Kidney epithelial cell (primary cell): Measurements from ENCODE around the gene SLC36A1. TPM values are rescaled to one million over a fixed set of nuclear protein-coding genes. Genes with fewer than 3 reads are reported as not detected.
"Not testable (repeated sequence)": the region's sequence is repeated elsewhere in the genome, so short reads cannot be mapped to it uniquely, and the experiment has no call there.

Experiments
- DNase-seq: peaks from one replicate; pipeline ENCODE4 v3.0.0-alpha.2; 2010; ENCODE audit warnings: low read depth
- H3K27me3 ChIP-seq: 2 replicates; pipeline ENCODE4 v1.6.0; 2011; ENCODE audit warnings: low read length; ENCODE audit not compliant: control insufficient read depth, insufficient read depth
- H3K36me3 ChIP-seq: 2 replicates; pipeline ENCODE4 v1.5.1; 2011; ENCODE audit warnings: low read length; ENCODE audit not compliant: control insufficient read depth, insufficient read depth
- H3K4me3 ChIP-seq: 2 replicates; pipeline ENCODE4 v1.5.1; 2011; ENCODE audit warnings: low read depth, mild to moderate bottlenecking, control low read depth, low read length
- total RNA-seq: library from RNA; depleted of rRNA; stranded (reverse); fragments of >200 nt; gene quantifications from 2 replicates; pipeline ENCODE4 v1.2.3, GENCODE V29; 2015
- TF ChIP-seq, protein P1 (sequence below): IDR thresholded peaks from 2 replicates; pipeline ENCODE4 v1.5.1; 2011; ENCODE audit warnings: mild to moderate bottlenecking, moderate library complexity, low read length, control low read depth, inconsistent platforms; ENCODE audit not compliant: insufficient read depth, poor library complexity, severe bottlenecking

SLC36A1 gene
- total RNA-seq, 1 donor from 2014 or later = 13.8 TPM

DNA sequence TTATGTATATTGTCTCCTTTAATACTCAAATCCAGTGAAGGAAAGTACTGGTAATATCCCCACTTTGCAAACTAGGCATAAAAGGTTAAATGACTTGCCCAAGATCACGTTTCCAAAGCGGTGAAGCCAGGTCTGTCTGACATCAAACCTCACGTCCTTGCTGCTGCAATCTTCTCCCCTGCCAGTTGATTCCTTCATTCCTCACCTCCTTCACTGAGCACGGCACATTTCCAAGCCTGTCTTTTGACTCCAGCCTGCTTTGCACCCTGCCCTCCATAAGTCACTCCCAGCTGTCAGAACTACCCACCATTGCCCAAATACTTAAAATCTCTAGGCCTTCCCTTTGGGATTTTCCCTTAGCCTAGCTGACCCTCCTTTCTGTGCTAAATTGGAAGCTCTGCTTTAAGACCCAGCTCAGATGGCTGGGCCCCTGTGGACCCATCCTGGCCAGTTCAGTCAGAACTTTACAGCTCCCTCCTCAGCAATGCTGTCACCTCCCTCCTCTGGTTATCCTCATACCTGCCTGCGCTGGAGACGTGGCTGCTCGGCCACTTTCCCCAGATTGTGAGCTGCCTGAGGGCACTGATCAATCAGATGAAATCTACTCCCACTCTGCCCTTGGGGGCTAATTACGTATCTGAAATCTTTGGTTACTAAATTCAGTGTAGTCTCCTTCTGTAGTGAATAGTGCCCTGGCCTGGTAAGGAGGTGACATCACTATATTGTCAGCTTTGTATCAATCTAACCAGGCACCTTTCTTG lies 51.2 kb downstream of the SLC36A1 start:
- no peaks in the 10 kb centered on the region for H3K36me3 ChIP-seq
- TF ChIP-seq, protein P1, sequence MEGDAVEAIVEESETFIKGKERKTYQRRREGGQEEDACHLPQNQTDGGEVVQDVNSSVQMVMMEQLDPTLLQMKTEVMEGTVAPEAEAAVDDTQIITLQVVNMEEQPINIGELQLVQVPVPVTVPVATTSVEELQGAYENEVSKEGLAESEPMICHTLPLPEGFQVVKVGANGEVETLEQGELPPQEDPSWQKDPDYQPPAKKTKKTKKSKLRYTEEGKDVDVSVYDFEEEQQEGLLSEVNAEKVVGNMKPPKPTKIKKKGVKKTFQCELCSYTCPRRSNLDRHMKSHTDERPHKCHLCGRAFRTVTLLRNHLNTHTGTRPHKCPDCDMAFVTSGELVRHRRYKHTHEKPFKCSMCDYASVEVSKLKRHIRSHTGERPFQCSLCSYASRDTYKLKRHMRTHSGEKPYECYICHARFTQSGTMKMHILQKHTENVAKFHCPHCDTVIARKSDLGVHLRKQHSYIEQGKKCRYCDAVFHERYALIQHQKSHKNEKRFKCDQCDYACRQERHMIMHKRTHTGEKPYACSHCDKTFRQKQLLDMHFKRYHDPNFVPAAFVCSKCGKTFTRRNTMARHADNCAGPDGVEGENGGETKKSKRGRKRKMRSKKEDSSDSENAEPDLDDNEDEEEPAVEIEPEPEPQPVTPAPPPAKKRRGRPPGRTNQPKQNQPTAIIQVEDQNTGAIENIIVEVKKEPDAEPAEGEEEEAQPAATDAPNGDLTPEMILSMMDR = no peak
- no peak for DNase-seq
- H3K27me3 ChIP-seq = no peaks in the 10 kb centered on the region
- H3K4me3 ChIP-seq = no peak overlapping the region

DNA sequence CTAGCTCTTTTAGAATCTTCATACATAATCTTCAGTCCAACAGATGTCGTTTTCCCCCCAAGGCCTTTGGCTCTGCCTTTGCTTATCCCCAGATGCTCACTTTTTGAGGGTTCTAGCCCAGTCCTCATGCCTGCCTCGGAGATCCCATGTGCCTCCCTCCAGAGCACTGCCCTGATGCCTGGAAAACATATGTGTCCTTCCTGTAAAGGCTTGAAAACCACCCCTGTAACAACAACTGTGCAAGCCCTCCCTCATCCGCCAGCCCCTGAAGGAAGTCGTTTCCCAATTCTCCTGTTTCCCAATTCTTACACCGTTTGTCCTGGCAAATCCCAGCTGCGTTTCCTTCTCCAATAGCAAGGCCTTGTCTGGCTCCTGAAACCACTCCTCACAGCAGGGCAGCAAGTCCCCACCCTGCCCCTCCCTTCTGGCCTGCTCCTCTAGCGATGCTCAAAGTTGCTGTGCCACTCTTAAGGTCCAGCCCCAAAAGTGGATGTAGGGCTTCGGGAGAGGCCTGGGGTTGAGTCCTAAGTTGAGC lies 52.2 kb downstream of the SLC36A1 start:
- H3K4me3 ChIP-seq = no peak overlapping the region
- TF ChIP-seq, protein P1 = no peak
- DNase-seq = no peak
- H3K27me3 ChIP-seq = no peaks in the 10 kb centered on the region
- H3K36me3 ChIP-seq = no peaks in the 10 kb centered on the region

DNA sequence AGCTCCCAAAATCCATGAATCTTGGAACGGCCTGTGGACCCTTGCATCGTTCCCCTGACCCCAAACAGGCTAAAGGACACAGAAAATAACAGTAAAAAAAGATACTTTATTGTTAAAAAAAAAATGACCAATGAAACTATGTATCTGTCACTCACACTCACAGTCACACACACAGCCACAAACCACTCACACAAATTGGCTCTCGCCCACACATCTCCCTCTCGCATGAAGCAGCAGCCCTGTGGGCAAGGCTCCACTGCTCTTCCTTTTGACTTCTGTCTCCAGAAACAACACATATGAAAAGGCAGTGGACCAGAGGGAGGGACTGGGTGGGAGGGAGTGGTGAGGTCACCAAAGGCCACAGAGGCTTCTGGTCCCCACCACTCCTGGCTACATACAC lies 56.6 kb downstream of the SLC36A1 start:
- no peak for DNase-seq
- Histone ChIP-seq H3K27me3 (no peaks in the 10 kb centered on the region), H3K4me3 (no peak overlapping the region), H3K36me3 (no peaks in the 10 kb centered on the region)
- TF ChIP-seq, protein P1 = no peak

DNA sequence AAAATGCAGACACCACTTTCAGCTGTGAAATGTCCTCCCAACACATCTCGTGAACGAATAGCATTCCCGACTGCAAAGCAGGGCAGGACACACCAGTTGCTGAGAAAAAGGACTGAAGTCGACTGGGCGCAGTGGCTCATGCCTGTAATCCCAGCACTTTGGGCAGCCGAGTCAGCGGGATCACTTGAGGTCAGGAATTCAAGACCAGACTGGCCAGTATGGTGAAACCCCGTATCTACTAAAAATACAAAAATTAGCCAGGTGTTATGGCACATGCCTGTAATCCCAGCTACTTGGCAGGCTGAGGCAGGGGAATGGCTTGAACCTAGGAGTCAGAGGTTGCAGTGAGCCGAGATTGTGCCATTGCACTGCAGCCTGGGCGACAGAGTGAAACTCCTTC lies 60.9 kb downstream of the SLC36A1 start:
- not testable (repeated sequence) for DNase-seq, H3K4me3 ChIP-seq, H3K36me3 ChIP-seq, H3K27me3 ChIP-seq

DNA sequence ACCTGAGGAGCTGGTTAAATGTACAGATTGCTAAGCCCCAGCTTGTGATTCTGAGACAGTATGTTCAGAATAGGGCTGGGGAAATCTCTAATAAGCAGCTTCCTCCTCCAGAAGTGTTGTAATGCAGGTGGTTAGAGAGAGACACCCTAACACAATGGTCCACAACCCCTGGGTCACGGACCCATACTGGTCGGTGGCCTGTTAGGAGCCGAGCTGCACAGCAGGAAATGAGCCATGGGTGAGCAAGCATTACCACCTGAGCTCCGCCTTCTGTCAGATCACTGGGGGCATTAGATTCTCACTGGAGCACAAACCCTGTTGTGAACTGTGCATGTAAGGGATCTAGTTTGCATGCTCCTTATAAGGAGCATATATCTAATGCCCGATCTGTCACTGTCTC lies 61.8 kb downstream of the SLC36A1 start:
- TF ChIP-seq, protein P1 = no peak
- no peak for DNase-seq
- Histone ChIP-seq H3K4me3 (no peak overlapping the region), H3K27me3 (no peaks in the 10 kb centered on the region), H3K36me3 (no peaks in the 10 kb centered on the region)

DNA sequence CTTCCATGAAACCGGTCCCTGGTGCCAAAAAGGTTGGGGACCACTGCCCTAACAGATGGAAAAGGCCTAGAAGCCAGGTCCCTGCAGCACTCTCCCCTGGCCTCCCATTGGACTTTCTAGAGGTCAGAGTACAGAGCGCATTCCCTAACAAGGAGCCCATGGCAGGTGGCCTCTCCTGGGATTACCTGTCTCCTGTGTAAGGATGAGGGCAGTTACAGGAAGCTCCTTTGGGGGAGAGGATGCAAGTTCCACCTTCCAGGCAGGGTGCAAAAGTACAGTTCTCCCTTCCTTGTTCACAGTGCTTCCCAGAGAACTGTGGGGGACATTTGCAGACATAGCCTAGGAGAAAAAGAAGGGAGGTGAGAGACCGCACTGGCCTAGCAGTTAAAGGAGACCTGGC lies 62.4 kb downstream of the SLC36A1 start:
- Histone ChIP-seq H3K36me3 (no peaks in the 10 kb centered on the region), H3K27me3 (no peaks in the 10 kb centered on the region), H3K4me3 (no peak overlapping the region)
- TF ChIP-seq, protein P1 = no peak
- DNase-seq = no peak
